SH-SY5Y (cell line): ENCODE measurements around the gene KCTD7.

ENCODE experiments used
- GATA2 ChIP-seq: IDR thresholded peaks from 2 replicates; pipeline ENCODE4 v1.6.1; 2011; ENCODE audit warnings: mild to moderate bottlenecking, low read depth, low read length
- GATA3 ChIP-seq: IDR thresholded peaks from 2 replicates; pipeline ENCODE4 v1.6.1; 2011; ENCODE audit warnings: low read depth, mild to moderate bottlenecking, low read length, moderate library complexity

- no peak for TF ChIP-seq GATA2
- no peak for TF ChIP-seq GATA3
Observed at GRCh38 chr7:66654275-66655112, 25.8 kb downstream of the KCTD7 start.
